ENCODE data around the gene DTX1. TPM values are rescaled to one million over a fixed set of nuclear protein-coding genes. Genes with fewer than 3 reads are reported as not detected.

The DTX1 gene
- total and polyA plus RNA-seq, 4 donors, result 1.3 to 4.9 (median 2.2) TPM

DNA sequence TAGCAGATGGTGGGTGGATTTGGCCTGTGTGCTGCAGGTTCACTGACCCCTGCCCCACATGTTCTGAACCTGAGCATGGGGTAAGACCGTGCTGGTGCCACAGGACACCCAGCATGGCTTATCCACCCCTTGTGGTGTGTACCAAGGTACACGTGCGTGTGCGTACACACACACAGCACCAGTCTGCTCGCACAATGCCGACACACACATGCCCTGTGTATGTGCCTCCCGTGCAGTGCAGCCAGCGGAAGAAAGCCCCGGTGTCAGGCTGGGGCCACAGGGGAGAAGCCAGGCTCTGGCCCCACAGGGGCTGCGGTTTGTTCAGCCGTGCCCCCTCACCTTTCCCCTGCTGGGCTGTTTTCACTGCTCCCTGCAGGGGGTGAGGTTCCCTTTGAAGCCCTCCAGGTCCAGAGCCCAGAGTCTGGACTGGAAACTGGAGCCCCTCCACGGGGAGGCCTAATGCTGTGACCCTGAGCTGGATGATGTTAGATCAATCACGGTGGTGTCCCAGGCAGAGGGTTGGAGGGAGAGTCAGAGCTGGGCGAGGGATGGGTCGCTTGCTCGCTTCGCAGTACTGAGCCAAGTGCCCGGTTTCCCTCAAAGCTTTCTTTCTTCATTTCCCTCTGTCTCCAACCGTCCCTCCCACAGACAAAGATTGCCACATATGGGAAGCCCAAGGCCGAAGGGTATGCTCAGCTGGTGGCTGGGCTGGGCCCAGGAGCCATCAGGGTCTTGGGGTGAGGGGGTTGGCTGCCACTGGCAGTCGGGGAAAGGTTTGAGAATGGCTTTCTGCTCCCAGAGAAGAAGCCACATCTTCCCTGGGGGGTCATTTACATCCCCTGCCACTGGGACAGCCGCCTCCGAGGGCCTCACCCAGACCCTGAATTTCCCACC, 6.2 kb downstream of the DTX1 start:
- Histone ChIP-seq H3K27me3 (ENCODE audit: control insufficient read depth in 3 of 3, insufficient read depth in 3 of 3, low read length in 2 of 3) (peaks cover 0 to 16% (median 9%) of the 10 kb centered on the region in 3 donors), H3K9ac (ENCODE audit: insufficient read depth in 1 of 2, low read length in 2 of 2) (no peak overlapping the region), H3K4me1 (ENCODE audit: control insufficient read depth in 5 of 5, insufficient read depth in 5 of 5, low read length in 5 of 5) (no peaks in the 10 kb centered on the region), H3K27ac (ENCODE audit: low read depth in 1 of 2, low read length in 1 of 2) (no peak overlapping the region), H3K9me3 (ENCODE audit: control insufficient read depth in 4 of 4, insufficient read depth in 3 of 4, low read length in 3 of 4) (peaks cover 0 to 6% (median 0%) of the 10 kb centered on the region in 4 donors), H3K4me3 (no peak overlapping the region), H3K36me3 (ENCODE audit: control insufficient read depth in 4 of 4, insufficient read depth in 4 of 4, low read length in 4 of 4) (no peaks in the 10 kb centered on the region)
- ATAC-seq (ENCODE audit: insufficient read depth, low FRiP score) (no peak), DNase-seq (no peak)
- 62 to 64% methylated on average over 22 to 23 of the region's 23 CpGs for WGBS, 2 donors
- no peak for TF ChIP-seq CTCF (IDR thresholded peaks at IDR 0.05; ENCODE audit: control extremely low read depth, extremely low read depth)

- Histone ChIP-seq H3K27me3 (ENCODE audit: control insufficient read depth in 3 of 3, insufficient read depth in 3 of 3, low read length in 2 of 3) (peaks cover 0 to 16% (median 9%) of the 10 kb centered on the region in 3 donors), H3K9me3 (ENCODE audit: control insufficient read depth in 4 of 4, insufficient read depth in 3 of 4, low read length in 3 of 4) (peaks cover 0 to 6% (median 0%) of the 10 kb centered on the region in 4 donors), H3K27ac (ENCODE audit: low read depth in 1 of 2, low read length in 1 of 2) (no peak overlapping the region), H3K36me3 (ENCODE audit: control insufficient read depth in 4 of 4, insufficient read depth in 4 of 4, low read length in 4 of 4) (no peaks in the 10 kb centered on the region), H3K9ac (ENCODE audit: insufficient read depth in 1 of 2, low read length in 2 of 2) (no peak overlapping the region), H3K4me3 (no peak overlapping the region), H3K4me1 (ENCODE audit: control insufficient read depth in 5 of 5, insufficient read depth in 5 of 5, low read length in 5 of 5) (no peaks in the 10 kb centered on the region)
- 80 to 89% methylated on average over 9 of the region's 9 CpGs for WGBS, 2 donors
- ATAC-seq (ENCODE audit: insufficient read depth, low FRiP score), result no peak
- TF ChIP-seq CTCF (IDR thresholded peaks at IDR 0.05; ENCODE audit: control extremely low read depth, extremely low read depth), result no peak
- no peak for DNase-seq
Observed at GRCh38 chr12:113063396-113064350, 7.1 kb downstream of the DTX1 start.

- Histone ChIP-seq H3K4me3 (no peak overlapping the region), H3K4me1 (ENCODE audit: control insufficient read depth in 5 of 5, insufficient read depth in 5 of 5, low read length in 5 of 5) (no peaks in the 10 kb centered on the region), H3K9ac (ENCODE audit: insufficient read depth in 1 of 2, low read length in 2 of 2) (no peak overlapping the region), H3K27me3 (ENCODE audit: control insufficient read depth in 3 of 3, insufficient read depth in 3 of 3, low read length in 2 of 3) (peaks cover 0 to 9% (median 5%) of the 10 kb centered on the region in 3 donors), H3K36me3 (ENCODE audit: control insufficient read depth in 4 of 4, insufficient read depth in 4 of 4, low read length in 4 of 4) (no peaks in the 10 kb centered on the region), H3K9me3 (ENCODE audit: control insufficient read depth in 4 of 4, insufficient read depth in 3 of 4, low read length in 3 of 4) (peaks cover 0 to 6% (median 0%) of the 10 kb centered on the region in 4 donors), H3K27ac (ENCODE audit: low read depth in 1 of 2, low read length in 1 of 2) (no peak overlapping the region)
- DNase-seq, result no peak
- ATAC-seq (ENCODE audit: insufficient read depth, low FRiP score), result no peak
- TF ChIP-seq CTCF (IDR thresholded peaks at IDR 0.05; ENCODE audit: control extremely low read depth, extremely low read depth), result no peak
- 57 to 79% methylated on average over 4 to 5 of the region's 5 CpGs for WGBS, 2 donors
Observed at GRCh38 chr12:113064395-113065125, 8.0 kb downstream of the DTX1 start.

All from lung (tissue), 12 donors.